SK-N-MC (cell line): ENCODE results near the gene XXYLT1.

ENCODE experiments used
- EZH2 ChIP-seq: fragments of 200-600 bp; sonication (generic); IDR thresholded peaks from one replicate; pipeline ENCODE4 v1.6.1; 2017; ENCODE audit warnings: antibody characterized with exemption
- POLR2AphosphoS5 ChIP-seq: IDR thresholded peaks from 2 replicates; pipeline ENCODE4 v1.6.1; 2012; ENCODE audit warnings: mild to moderate bottlenecking, low read depth, low read length, borderline replicate concordance

GRCh38 chr3:195263193-195263924 is 7.6 kb downstream of the XXYLT1 start:
- TF ChIP-seq EZH2 = no peak
- no peak for TF ChIP-seq POLR2AphosphoS5
